SK-N-MC (cell line): ENCODE data around the gene CIT.

ENCODE experiments used
- EZH2 ChIP-seq: fragments of 200-600 bp; sonication (generic); IDR thresholded peaks from one replicate; pipeline ENCODE4 v1.6.1; 2017; ENCODE audit warnings: antibody characterized with exemption
- FOXP2 ChIP-seq: optimal IDR thresholded peaks from 2 replicates; pipeline ENCODE3; 2011; ENCODE audit warnings: mild to moderate bottlenecking, moderate library complexity; ENCODE audit not compliant: insufficient read depth; ENCODE audit errors: extremely low read length, control extremely low read depth
- POLR2AphosphoS5 ChIP-seq: IDR thresholded peaks from 2 replicates; pipeline ENCODE4 v1.6.1; 2012; ENCODE audit warnings: mild to moderate bottlenecking, low read depth, low read length, borderline replicate concordance

- no peak for TF ChIP-seq EZH2
- TF ChIP-seq POLR2AphosphoS5, result no peak
- TF ChIP-seq FOXP2, result no peak
Measured at GRCh38 chr12:119718141-119718540, 159.0 kb downstream of the CIT start.
